ENCODE measurements around the gene TNS3. TPM values are rescaled to one million over a fixed set of nuclear protein-coding genes. Genes with fewer than 3 reads are reported as not detected.

TNS3 gene
- total RNA-seq, 1 experiment from 2014 or later: 533 TPM

DNA sequence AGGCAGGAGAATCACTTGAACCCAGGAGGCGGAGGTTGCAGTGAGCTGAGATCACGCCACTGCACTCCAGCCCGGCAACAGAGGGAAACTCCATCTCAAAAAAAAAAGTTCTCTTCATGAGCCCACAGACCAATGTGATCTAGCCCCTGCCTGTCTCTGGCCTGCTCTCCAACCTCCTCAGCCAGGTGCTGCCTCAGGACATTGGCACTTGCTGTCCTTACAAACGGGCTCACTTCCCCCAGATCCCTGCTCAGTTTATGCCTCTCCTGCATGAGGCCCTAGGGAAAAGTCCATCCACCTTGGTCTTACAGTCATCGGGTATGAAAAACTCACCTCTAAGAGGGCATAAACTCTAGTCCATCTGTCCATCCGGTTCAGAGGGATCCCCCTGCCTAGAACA, 32.5 kb downstream of the TNS3 start:
- no peak for DNase-seq (ENCODE audit: low read depth, low spot score)
- intact Hi-C loops (cut with micrococcal nuclease; ENCODE audit: unreplicated experiment) (no loop called here), in situ Hi-C loops (cut with HindIII; ENCODE audit: low pct_unique_long_range_greater_than_20kb, low sequenced_read_pairs) (no loop called here)
- no peak overlapping the region for H3K4me3 ChIP-seq (ENCODE audit: low read depth in 2 of 2, low read length in 2 of 2)
- H3K36me3 ChIP-seq (ENCODE audit: control insufficient read depth, insufficient read depth, low read length): no peaks in the 10 kb centered on the region
- no peaks in the 10 kb centered on the region for H3K27me3 ChIP-seq (ENCODE audit: control insufficient read depth, insufficient read depth, low read length)
- peaks cover 94% of the 10 kb centered on the region for H3K4me1 ChIP-seq (ENCODE audit: control insufficient read depth, insufficient read depth, low read length)
- H3K9me3 ChIP-seq (ENCODE audit: control insufficient read depth, insufficient read depth, low read depth, low read length): no peaks in the 10 kb centered on the region
- no TSS peak for BruUV-seq (replicated peaks)
- peak overlapping the region; percentile 99 for H3K27ac ChIP-seq (ENCODE audit: low read length)
- POLR2A ChIA-PET: interaction anchor here (0.7 kb wide), 1 partner anchor 234 kb away, joined by 3 read pairs; no protein-coding TSS in a partner anchor
- no peak for ATAC-seq
- CTCF ChIA-PET: no interaction called here
- TF ChIP-seq SIN3A (IDR thresholded peaks at IDR 0.05; ENCODE audit: borderline replicate concordance, insufficient read depth, low read depth, low read length): no peak
- TF ChIP-seq, protein P1, sequence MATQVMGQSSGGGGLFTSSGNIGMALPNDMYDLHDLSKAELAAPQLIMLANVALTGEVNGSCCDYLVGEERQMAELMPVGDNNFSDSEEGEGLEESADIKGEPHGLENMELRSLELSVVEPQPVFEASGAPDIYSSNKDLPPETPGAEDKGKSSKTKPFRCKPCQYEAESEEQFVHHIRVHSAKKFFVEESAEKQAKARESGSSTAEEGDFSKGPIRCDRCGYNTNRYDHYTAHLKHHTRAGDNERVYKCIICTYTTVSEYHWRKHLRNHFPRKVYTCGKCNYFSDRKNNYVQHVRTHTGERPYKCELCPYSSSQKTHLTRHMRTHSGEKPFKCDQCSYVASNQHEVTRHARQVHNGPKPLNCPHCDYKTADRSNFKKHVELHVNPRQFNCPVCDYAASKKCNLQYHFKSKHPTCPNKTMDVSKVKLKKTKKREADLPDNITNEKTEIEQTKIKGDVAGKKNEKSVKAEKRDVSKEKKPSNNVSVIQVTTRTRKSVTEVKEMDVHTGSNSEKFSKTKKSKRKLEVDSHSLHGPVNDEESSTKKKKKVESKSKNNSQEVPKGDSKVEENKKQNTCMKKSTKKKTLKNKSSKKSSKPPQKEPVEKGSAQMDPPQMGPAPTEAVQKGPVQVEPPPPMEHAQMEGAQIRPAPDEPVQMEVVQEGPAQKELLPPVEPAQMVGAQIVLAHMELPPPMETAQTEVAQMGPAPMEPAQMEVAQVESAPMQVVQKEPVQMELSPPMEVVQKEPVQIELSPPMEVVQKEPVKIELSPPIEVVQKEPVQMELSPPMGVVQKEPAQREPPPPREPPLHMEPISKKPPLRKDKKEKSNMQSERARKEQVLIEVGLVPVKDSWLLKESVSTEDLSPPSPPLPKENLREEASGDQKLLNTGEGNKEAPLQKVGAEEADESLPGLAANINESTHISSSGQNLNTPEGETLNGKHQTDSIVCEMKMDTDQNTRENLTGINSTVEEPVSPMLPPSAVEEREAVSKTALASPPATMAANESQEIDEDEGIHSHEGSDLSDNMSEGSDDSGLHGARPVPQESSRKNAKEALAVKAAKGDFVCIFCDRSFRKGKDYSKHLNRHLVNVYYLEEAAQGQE (IDR thresholded peaks at IDR 0.05; ENCODE audit: insufficient read depth in 1 of 2, low read depth in 2 of 2, low read length in 1 of 2): no peak
- TF ChIP-seq, protein P2, sequence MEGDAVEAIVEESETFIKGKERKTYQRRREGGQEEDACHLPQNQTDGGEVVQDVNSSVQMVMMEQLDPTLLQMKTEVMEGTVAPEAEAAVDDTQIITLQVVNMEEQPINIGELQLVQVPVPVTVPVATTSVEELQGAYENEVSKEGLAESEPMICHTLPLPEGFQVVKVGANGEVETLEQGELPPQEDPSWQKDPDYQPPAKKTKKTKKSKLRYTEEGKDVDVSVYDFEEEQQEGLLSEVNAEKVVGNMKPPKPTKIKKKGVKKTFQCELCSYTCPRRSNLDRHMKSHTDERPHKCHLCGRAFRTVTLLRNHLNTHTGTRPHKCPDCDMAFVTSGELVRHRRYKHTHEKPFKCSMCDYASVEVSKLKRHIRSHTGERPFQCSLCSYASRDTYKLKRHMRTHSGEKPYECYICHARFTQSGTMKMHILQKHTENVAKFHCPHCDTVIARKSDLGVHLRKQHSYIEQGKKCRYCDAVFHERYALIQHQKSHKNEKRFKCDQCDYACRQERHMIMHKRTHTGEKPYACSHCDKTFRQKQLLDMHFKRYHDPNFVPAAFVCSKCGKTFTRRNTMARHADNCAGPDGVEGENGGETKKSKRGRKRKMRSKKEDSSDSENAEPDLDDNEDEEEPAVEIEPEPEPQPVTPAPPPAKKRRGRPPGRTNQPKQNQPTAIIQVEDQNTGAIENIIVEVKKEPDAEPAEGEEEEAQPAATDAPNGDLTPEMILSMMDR (IDR thresholded peaks at IDR 0.05): no peak
- no peak for TF ChIP-seq POLR2AphosphoS5 (IDR thresholded peaks at IDR 0.05; ENCODE audit: low read depth, low read length)
- TF ChIP-seq TCF7L2 (IDR thresholded peaks at IDR 0.05; ENCODE audit: low read depth, low read length): no peak

DNA sequence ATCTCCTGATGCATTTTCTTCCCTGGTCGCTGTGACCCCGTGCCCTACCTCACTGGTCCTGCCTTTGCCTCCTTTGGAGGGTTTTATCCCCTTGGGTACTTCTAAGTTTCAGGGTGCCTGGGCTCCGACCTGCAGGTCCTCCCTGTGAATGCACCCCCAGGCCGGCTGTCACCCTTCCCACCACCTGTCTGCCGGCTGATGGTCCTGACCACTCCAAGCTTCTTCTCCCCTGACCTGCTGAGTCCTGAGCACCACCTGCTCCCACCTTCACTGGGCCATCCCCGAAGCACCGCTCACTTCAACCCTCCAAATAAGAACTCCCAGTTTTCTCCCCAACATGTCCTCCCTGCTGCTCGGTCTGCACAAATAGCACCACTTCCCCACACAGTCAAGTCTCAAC, 33.4 kb downstream of the TNS3 start:
- POLR2A ChIA-PET: interaction anchor here (0.7 kb wide), 1 partner anchor 235 kb away, joined by 3 read pairs; no protein-coding TSS in a partner anchor
- CTCF ChIA-PET: no interaction called here
- no peak for TF ChIP-seq SIN3A (IDR thresholded peaks at IDR 0.05; ENCODE audit: borderline replicate concordance, insufficient read depth, low read depth, low read length)
- no peak for TF ChIP-seq POLR2AphosphoS5 (IDR thresholded peaks at IDR 0.05; ENCODE audit: low read depth, low read length)
- TF ChIP-seq, protein P1 (IDR thresholded peaks at IDR 0.05; ENCODE audit: insufficient read depth in 1 of 2, low read depth in 2 of 2, low read length in 1 of 2): no peak
- TF ChIP-seq, protein P2 (IDR thresholded peaks at IDR 0.05): no peak
- no peak for TF ChIP-seq TCF7L2 (IDR thresholded peaks at IDR 0.05; ENCODE audit: low read depth, low read length)
- TSS peak; percentile 12 for BruUV-seq (replicated peaks)
- no peak overlapping the region for H3K4me3 ChIP-seq (ENCODE audit: low read depth in 2 of 2, low read length in 2 of 2)
- peak overlapping the region; percentile 99 for H3K27ac ChIP-seq (ENCODE audit: low read length)
- in situ Hi-C loops (cut with HindIII; ENCODE audit: low pct_unique_long_range_greater_than_20kb, low sequenced_read_pairs): no loop called here
- DNase-seq (ENCODE audit: low read depth, low spot score) (no peak), ATAC-seq (no peak)
- H3K36me3 ChIP-seq (ENCODE audit: control insufficient read depth, insufficient read depth, low read length): no peaks in the 10 kb centered on the region
- peaks cover 96% of the 10 kb centered on the region for H3K4me1 ChIP-seq (ENCODE audit: control insufficient read depth, insufficient read depth, low read length)
- no peaks in the 10 kb centered on the region for H3K9me3 ChIP-seq (ENCODE audit: control insufficient read depth, insufficient read depth, low read depth, low read length)
- intact Hi-C loops (cut with micrococcal nuclease; ENCODE audit: unreplicated experiment): no loop called here
- no peaks in the 10 kb centered on the region for H3K27me3 ChIP-seq (ENCODE audit: control insufficient read depth, insufficient read depth, low read length)
